HCT116 (cell line): ENCODE measurements around the gene MAPK4. TPM values are rescaled to one million over a fixed set of nuclear protein-coding genes. Genes with fewer than 3 reads are reported as not detected.
A peak's percentile ranks its signal among the peaks of the same experiment; 100 is the strongest.

Experiments used
- ATAC-seq: fragments of 200-7000 bp; cut with Tn5 transposase; 2 replicates; pipeline ENCODE4 v1.9.1; 2020; ENCODE audit warnings: mild to moderate bottlenecking, moderate library complexity
- BruUV-seq: library from RNA; stranded (reverse); fragments of 400-500 nt; replicated peaks from 2 replicates; lab custom pipeline; 2021; lab: Mats Ljungman, UMichigan
- CTCF ChIA-PET: fragments of 300-600 bp; sonication (Branson Sonifier 250); formaldehyde crosslinking; loops from one replicate; lab custom pipeline; 2021; ENCODE audit warnings: antibody characterized with exemption; lab: Charles Lee
- POLR2A ChIA-PET: fragments of 300-600, 350-600 bp; sonication (Branson Sonifier 250); formaldehyde crosslinking; loops from one replicate; lab custom pipeline; 2021; ENCODE audit warnings: antibody characterized with exemption; lab: Charles Lee
- RAD21 ChIA-PET, 2 experiments: fragments of 300-600 bp; sonication (Branson Sonifier 250); formaldehyde crosslinking; loops; one replicate each; lab custom pipeline; 2023; ENCODE audit warnings: low total read pairs in 2 of 2; ENCODE audit not compliant: uncharacterized antibody in 2 of 2, unreplicated experiment in 2 of 2, low non-redundant PET in 1 of 2; lab: Charles Lee
- DNase-seq: peaks from one replicate; pipeline ENCODE4 v3.0.0-alpha.2; 2010; ENCODE audit warnings: low read depth, low spot score
- H2AFZ ChIP-seq: fragments of 200-600 bp; shearing (Covaris generic), sonication (generic); 2 replicates; pipeline ENCODE4 v1.6.1; 2017; ENCODE audit warnings: low read depth, mixed run types, mixed read lengths, antibody characterized with exemption, low read length; ENCODE audit not compliant: poor library complexity, severe bottlenecking
- H3K27ac ChIP-seq: 2 replicates; pipeline ENCODE4 v1.5.1; 2012; ENCODE audit warnings: low read depth, low read length
- H3K27me3 ChIP-seq: fragments of 200-600 bp; sonication (generic); 2 replicates; pipeline ENCODE4 v1.6.1; 2016; ENCODE audit warnings: mixed run types, low read length, mixed read lengths; ENCODE audit not compliant: insufficient read depth
- H3K36me3 ChIP-seq, 2 experiments: fragments of 200-500 bp in 1 of 2; fragments of 200-600 bp in 1 of 2; sonication (Bioruptor generic) in 1 of 2; sonication (generic) in 1 of 2; 2 replicates each; pipeline versions ENCODE4 v1.5.1 to v1.6.1; 2014 to 2016; ENCODE audit warnings: low read length in 2 of 2, inconsistent platforms in 1 of 2, mixed read lengths in 1 of 2, mixed run types in 1 of 2; ENCODE audit not compliant: insufficient read depth in 2 of 2, control insufficient read depth in 1 of 2
- H3K4me1 ChIP-seq, 2 experiments: fragments of 200-600 bp in 1 of 2; sonication (generic) in 1 of 2; 2 replicates each; pipeline versions ENCODE4 v1.5.1 to v1.6.1; 2012 to 2017; ENCODE audit warnings: low read length in 2 of 2, inconsistent platforms in 1 of 2, mild to moderate bottlenecking in 1 of 2, mixed read lengths in 1 of 2, mixed run types in 1 of 2, moderate library complexity in 1 of 2; ENCODE audit not compliant: insufficient read depth in 2 of 2, control insufficient read depth in 1 of 2
- H3K4me2 ChIP-seq: fragments of 200-600 bp; sonication (generic); 2 replicates; pipeline ENCODE4 v1.6.1; 2017; ENCODE audit warnings: mixed run types, low read length, mixed read lengths
- H3K4me3 ChIP-seq, 2 experiments: fragments of 200-600 bp in 1 of 2; sonication (generic) in 1 of 2; replicated peaks in 1 of 2; 2 replicates each; pipeline ENCODE4 v1.5.1; 2011 to 2016; ENCODE audit warnings: low read length in 2 of 2, control low read depth in 1 of 2, low read depth in 1 of 2, mild to moderate bottlenecking in 1 of 2, mixed read lengths in 1 of 2, mixed run types in 1 of 2
- H3K79me2 ChIP-seq: fragments of 200-600 bp; sonication (generic); 2 replicates; pipeline ENCODE4 v1.6.1; 2017; ENCODE audit warnings: mild to moderate bottlenecking, mixed run types, low read length, moderate library complexity, mixed read lengths; ENCODE audit not compliant: insufficient read depth
- H3K9ac ChIP-seq: fragments of 200-600 bp; sonication (generic); 2 replicates; pipeline ENCODE4 v1.6.1; 2016; ENCODE audit warnings: low read length, mixed read lengths
- H3K9me2 ChIP-seq: fragments of 200-600 bp; sonication (generic), shearing (Covaris generic); 2 replicates; pipeline ENCODE4 v1.6.1; 2017; ENCODE audit warnings: mixed run types, mild to moderate bottlenecking, moderate library complexity; ENCODE audit not compliant: insufficient read depth
- H3K9me3 ChIP-seq, 2 experiments: fragments of 200-500 bp in 1 of 2; fragments of 200-600 bp in 1 of 2; sonication (Bioruptor generic) in 1 of 2; sonication (generic) in 1 of 2; 2 replicates each; pipeline ENCODE4 v1.6.1; 2014 to 2017; ENCODE audit warnings: low read length in 2 of 2, mixed read lengths in 2 of 2, inconsistent platforms in 1 of 2, low read depth in 1 of 2, mild to moderate bottlenecking in 1 of 2, mixed run types in 1 of 2, moderate library complexity in 1 of 2; ENCODE audit not compliant: control insufficient read depth in 1 of 2, insufficient read depth in 1 of 2
- H4K20me1 ChIP-seq: fragments of 200-600 bp; sonication (generic), shearing (Covaris generic); 2 replicates; pipeline ENCODE4 v1.6.1; 2017; ENCODE audit warnings: mixed run types, mild to moderate bottlenecking, moderate library complexity; ENCODE audit not compliant: insufficient read depth
- EZH2phosphoT487 ChIP-seq: fragments of 200-600 bp; IDR thresholded peaks from 2 replicates; pipeline ENCODE4 v1.6.1; 2018; ENCODE audit warnings: antibody characterized with exemption, borderline replicate concordance
- RAD21 ChIP-seq: IDR thresholded peaks from 2 replicates; pipeline ENCODE4 v1.6.1; 2012; ENCODE audit warnings: low read depth, mild to moderate bottlenecking
- SIN3A ChIP-seq: IDR thresholded peaks from 2 replicates; pipeline ENCODE4 v1.6.1; 2012; ENCODE audit warnings: low read depth
- intact Hi-C: fragments of 100-400 bp; cut with micrococcal nuclease; formaldehyde crosslinking; loops from 2 replicates; pipeline ENCODE4 v1.10.0; 2022
- total RNA-seq: library from RNA; stranded (reverse); gene quantifications from one replicate; pipeline ENCODE4 v1.2.1, GENCODE V29; 2021; ENCODE audit not compliant: unreplicated experiment
- TF ChIP-seq, protein P1 (sequence below), 3 experiments: fragments of 200-600 bp in 1 of 3; sonication (generic) in 1 of 3; IDR thresholded peaks in 2 of 3; conservative IDR thresholded peaks in 1 of 3; 2 replicates each; pipeline ENCODE4 v1.5.1; 2012 to 2017; ENCODE audit warnings: low read depth in 2 of 3, low read length in 2 of 3, antibody characterized with exemption in 1 of 3, borderline replicate concordance in 1 of 3, control low read depth in 1 of 3, mild to moderate bottlenecking in 1 of 3, mixed read lengths in 1 of 3, mixed run types in 1 of 3, moderate library complexity in 1 of 3; ENCODE audit not compliant: insufficient read depth in 1 of 3
- TF ChIP-seq, protein P2 (sequence below): IDR thresholded peaks from 2 replicates; pipeline ENCODE4 v1.6.1; 2012; ENCODE audit warnings: low read depth

MAPK4 gene
- total RNA-seq, 1 experiment from 2014 or later, result 0.89 TPM

DNA sequence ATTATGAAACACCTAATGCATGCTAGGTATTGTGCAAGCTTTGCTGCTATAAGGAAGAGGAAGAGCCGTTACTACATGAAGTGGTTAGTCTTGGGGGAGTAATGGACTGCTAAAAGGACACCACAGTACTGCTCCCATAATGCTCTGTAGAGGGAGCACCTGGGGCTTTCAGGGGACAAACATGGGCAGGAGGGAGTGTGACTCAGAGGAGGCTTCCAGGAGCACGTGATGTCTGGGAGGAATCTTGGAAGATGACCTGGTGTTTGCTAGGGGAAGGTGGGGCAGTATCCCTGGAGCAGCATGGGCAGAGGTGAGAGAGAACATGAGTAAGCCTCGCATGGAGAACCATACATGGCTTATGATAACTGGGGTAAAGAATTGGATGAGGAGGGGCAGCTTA lies 18.8 kb downstream of the MAPK4 start:
- Histone ChIP-seq H3K9ac (no peak overlapping the region), H3K27me3 (peaks cover 9% of the 10 kb centered on the region; the same call in 1 of the 2 replicates), H3K9me3 (no peaks in the 10 kb centered on the region), H3K27ac (no peak overlapping the region), H3K4me3 (no peak overlapping the region), H2AFZ (no peak overlapping the region), H3K79me2 (no peaks in the 10 kb centered on the region), H3K9me2 (no peaks in the 10 kb centered on the region), H3K4me2 (peak overlapping the region; percentile 6; the same call in 1 of the 2 replicates), H4K20me1 (no peaks in the 10 kb centered on the region), H3K36me3 (no peaks in the 10 kb centered on the region), H3K4me1 (peaks cover 4 to 14% of the 10 kb centered on the region in 2 experiments; a peak in 3 of 4 replicates)
- intact Hi-C loops, result no loop called here
- RAD21 ChIA-PET, result no interaction called here
- CTCF ChIA-PET, result no interaction called here
- TF ChIP-seq RAD21 (no peak), SIN3A (no peak), EZH2phosphoT487 (no peak)
- TF ChIP-seq, protein P1, sequence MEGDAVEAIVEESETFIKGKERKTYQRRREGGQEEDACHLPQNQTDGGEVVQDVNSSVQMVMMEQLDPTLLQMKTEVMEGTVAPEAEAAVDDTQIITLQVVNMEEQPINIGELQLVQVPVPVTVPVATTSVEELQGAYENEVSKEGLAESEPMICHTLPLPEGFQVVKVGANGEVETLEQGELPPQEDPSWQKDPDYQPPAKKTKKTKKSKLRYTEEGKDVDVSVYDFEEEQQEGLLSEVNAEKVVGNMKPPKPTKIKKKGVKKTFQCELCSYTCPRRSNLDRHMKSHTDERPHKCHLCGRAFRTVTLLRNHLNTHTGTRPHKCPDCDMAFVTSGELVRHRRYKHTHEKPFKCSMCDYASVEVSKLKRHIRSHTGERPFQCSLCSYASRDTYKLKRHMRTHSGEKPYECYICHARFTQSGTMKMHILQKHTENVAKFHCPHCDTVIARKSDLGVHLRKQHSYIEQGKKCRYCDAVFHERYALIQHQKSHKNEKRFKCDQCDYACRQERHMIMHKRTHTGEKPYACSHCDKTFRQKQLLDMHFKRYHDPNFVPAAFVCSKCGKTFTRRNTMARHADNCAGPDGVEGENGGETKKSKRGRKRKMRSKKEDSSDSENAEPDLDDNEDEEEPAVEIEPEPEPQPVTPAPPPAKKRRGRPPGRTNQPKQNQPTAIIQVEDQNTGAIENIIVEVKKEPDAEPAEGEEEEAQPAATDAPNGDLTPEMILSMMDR (IDR thresholded peaks at IDR 0.05 in 2 of 3, conservative IDR thresholded peaks at IDR 0.05 in 1 of 3; ENCODE audit: borderline replicate concordance in 1 of 3, insufficient read depth in 1 of 3, low read depth in 2 of 3, low read length in 2 of 3), result peak in 1 of 3 experiments; percentile 24; a peak in 1 of 6 replicates
- TF ChIP-seq, protein P2, sequence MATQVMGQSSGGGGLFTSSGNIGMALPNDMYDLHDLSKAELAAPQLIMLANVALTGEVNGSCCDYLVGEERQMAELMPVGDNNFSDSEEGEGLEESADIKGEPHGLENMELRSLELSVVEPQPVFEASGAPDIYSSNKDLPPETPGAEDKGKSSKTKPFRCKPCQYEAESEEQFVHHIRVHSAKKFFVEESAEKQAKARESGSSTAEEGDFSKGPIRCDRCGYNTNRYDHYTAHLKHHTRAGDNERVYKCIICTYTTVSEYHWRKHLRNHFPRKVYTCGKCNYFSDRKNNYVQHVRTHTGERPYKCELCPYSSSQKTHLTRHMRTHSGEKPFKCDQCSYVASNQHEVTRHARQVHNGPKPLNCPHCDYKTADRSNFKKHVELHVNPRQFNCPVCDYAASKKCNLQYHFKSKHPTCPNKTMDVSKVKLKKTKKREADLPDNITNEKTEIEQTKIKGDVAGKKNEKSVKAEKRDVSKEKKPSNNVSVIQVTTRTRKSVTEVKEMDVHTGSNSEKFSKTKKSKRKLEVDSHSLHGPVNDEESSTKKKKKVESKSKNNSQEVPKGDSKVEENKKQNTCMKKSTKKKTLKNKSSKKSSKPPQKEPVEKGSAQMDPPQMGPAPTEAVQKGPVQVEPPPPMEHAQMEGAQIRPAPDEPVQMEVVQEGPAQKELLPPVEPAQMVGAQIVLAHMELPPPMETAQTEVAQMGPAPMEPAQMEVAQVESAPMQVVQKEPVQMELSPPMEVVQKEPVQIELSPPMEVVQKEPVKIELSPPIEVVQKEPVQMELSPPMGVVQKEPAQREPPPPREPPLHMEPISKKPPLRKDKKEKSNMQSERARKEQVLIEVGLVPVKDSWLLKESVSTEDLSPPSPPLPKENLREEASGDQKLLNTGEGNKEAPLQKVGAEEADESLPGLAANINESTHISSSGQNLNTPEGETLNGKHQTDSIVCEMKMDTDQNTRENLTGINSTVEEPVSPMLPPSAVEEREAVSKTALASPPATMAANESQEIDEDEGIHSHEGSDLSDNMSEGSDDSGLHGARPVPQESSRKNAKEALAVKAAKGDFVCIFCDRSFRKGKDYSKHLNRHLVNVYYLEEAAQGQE, result no peak
- peak; percentile 22 for DNase-seq
- no TSS peak for BruUV-seq
- POLR2A ChIA-PET, result no interaction called here
- ATAC-seq, result peak; percentile 95
